Measurements from ENCODE around the gene CETP.
"Not testable (repeated sequence)": the region's sequence is repeated elsewhere in the genome, so short reads cannot be mapped to it uniquely, and the experiment has no call there.

CETP gene

GRCh38 chr16:56994311-56994710 is 32.6 kb downstream of the CETP start:
- in situ Hi-C loops (cut with MboI; ENCODE audit: low sequenced_read_pairs): no loop called here

DNA sequence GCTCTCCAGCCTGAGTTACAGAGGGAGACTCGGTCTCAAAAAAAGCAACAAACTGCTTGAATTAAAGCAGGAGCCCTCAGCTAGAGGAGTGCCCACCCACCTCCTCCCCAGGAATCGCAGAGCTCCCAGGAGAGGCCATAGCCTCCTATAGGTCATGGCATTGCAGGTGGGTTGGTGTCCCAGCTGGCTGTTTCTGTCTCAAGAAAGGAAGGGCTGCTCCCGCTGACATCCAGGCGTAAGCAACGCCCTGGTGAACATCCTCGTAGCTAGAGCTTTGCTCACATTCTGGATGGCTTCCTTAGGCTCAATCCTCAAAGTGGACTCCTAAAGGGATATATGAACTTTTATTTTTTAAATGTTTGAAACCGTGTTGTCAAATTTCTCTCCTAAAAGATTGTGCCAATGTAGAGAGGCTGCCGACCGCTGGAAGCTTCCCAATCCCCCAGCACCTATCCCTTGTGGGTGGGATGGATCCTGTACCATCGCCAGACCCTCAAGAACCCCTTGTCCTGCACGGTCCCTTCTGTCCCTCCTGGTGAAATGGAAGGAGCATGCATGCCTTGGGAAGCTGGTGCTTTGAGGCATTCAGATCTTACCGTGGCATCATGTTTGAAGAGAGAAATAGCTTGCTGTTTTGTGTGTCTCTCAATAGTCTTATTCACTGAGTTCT is 33.5 kb downstream of the CETP start:
- in situ Hi-C loops (cut with MboI; ENCODE audit: low sequenced_read_pairs): no loop called here

- in situ Hi-C loops (cut with MboI; ENCODE audit: low sequenced_read_pairs): no loop called here
Measured at GRCh38 chr16:56997264-56997663, 35.5 kb downstream of the CETP start.

DNA sequence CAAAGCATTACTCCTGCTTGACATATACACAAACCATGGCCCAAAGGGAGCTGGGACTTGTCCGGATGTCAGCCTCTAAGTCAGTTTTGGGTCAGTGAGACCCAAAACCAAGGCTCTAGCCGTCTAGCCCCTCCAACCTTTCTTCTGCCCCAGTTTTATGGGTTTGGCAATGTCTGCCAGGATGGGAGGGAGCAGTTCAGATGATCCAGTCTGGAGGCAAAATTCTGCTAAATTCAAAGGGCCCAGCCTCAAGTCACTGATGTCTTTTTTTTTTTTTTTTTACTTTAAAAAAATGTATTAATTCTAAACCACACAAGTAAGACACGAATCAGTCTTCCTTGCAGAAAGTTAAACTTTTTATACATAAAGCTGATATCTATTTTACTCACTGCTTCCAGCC is 36.2 kb downstream of the CETP start:
- in situ Hi-C loops (cut with MboI; ENCODE audit: low sequenced_read_pairs): no loop called here

GRCh38 chr16:56998352-56998751 is 36.6 kb downstream of the CETP start:
- in situ Hi-C loops (cut with MboI; ENCODE audit: low sequenced_read_pairs): no loop called here

DNA sequence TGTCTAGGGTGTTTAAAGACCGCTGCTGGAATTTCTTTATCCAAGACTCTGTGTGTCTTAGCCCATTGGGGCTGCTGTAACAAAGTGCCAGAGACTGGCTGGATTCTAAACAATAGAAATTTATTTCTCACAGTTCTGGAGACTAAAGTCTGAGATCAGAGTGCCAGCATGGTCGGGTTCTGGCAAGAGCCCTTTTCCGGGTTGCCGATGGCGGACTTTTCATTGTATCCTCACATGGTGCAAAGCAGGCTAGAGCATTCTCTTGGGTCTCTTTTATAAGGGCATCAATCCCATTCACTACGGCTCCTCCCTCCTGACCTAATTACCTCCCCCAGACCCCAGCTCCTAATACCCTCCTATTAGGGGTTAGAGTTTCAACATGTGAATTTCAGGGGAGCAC is 37.1 kb downstream of the CETP start:
- in situ Hi-C loops (cut with MboI; ENCODE audit: low sequenced_read_pairs): no loop called here

DNA sequence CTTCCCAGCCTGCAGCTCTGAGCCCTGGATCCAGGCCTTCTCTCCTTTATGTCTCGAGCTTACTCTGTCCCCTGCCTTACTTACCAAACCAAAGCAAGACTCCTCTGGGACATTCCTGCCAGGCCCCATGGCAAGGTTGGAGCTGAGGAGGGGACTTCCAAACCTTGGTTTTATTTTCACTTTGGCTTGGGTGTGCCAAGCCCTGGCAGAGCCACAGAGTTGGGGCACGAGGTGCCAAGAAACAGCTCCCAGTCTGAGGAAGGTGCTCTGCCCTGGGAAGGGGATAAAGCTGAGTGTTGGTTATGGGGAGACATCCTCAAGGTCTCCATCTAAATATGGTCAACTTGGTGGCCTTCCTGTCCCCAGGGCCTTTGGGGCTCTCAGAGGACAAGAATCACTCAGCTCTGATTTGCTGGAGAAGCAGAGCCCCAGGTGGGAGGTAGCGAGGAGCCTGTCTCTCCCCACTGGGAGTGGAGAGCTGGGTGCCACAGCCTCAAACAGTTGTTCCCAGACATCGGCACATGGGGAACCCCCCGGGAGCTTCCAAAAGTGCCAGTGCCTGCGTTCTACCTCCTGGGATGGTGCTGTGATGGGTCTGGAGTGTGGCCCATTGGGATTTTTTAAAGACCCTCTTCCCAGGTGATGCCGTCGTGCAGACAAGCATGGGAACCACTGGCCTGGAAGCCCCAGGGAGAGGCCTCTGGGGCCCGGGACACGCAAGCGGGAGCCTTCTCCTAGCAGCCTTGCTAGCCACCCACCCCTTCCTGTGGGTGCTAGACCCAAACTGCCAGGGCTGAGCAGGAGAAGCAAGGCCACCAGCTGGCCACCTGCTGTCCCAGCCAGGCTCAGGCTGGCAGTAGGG is 37.9 kb downstream of the CETP start:
- in situ Hi-C loops (cut with MboI; ENCODE audit: low sequenced_read_pairs): no loop called here

DNA sequence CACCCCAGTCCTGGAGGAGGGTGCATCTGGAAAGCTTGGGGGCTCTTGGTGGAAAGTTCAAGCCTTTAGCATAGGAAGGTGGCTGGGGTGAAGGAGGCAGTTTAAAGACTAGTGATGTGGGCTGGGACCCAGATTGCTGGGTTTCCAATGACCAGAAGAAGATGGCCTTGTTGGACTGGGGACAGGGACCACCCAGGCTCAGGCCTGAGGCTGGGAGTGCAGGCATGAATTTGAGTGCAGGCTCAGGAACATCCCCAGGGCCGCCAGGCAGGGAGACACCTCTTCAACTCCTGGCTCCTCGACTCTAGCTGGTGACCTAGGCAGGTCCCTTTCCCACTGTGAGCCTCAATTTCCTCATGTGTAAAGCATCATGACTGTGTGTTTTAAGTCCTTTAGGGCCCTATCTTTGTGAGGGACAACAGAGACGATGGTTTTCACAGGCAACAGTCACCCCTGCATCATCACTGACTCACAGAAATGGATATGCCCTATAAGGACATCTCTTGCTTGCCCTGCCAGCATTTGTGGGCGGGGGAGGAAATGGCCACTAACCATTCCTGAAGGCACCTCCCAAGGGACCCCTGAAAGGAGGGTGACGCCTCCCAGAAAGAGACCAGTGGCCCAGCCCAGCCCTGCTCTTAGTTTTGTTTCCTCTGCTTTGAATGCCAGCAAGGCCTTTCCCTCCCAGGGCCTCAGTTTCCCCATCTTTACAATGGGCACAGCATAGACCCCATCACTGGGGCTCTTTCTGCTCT is 38.7 kb downstream of the CETP start:
- in situ Hi-C loops (cut with MboI; ENCODE audit: low sequenced_read_pairs): no loop called here

DNA sequence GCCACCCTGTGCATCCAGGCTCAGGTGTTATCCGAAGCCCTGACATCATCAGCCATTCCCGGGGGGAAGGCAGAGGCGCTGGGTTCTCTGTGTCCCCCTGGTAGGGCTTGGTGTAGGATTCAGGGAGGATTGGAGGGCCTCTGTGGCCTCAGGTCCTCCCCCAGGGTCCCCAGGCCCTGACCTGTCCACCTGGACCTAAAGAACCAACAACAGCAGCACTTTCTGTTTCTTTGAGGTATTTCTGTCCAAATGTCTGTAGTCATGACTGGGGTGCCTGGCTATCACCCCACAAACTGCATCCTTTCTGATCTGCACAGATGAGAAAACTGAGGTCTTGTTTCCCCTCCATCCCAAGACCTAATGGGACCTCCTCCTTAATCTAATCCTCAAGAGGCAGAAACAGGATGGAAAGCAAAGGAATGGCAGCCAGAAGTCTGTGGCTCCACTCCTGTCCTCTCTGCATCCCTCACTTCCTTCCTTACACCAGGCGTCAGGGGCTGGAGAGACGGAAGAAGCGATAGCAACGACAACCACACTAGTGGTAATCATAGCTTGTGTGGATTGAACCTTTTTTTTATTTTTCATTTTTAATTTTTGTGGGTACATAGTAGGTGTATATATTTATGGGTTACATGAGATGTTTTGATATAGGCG is 39.4 kb downstream of the CETP start:
- in situ Hi-C loops (cut with MboI; ENCODE audit: low sequenced_read_pairs): no loop called here

DNA sequence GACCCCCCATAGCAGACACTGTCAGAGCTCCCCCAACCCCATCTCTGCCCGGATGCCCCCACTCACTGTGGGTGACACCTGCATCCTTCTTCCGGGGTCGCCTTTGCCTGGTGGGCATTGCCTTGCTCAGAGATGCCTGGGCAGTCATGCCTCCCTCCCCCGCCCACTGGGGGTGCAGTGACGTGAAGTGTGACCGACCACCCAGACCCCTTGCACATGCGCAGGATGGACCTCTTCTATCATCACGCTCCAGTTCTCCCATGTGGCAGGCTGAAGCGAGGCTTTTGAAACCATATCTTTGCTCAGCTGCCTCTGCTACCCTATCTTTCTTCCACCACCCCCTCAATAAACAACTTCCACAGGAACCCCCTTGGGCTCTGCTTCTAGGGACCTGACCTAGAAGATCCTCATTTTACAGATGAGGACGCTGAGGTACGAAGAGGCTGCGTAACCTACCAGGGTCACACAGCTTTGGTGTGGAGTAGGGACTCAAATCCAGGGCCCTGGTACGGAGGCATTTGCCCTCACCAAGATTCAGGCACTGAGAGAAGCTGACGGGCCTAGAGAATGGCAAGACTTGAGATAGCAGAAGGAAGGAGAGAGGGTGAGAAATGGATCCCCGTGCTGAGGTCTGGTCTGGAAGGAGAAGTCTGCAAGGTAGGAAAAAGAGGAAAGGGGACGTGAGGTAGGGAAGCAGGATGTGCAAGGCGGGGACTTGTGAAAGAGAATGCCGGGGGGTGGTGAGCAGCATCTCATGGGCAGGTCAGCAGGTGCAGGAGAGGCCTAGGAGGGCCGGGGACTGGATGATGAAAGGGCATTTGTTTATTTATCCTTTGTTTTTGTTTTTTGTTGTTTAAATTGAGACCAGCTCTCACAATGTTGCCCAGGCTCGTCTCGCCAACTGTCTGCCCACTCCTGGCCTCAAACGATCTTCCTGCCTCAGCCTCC is 42.0 kb downstream of the CETP start:
- in situ Hi-C loops (cut with MboI; ENCODE audit: low sequenced_read_pairs): no loop called here

- in situ Hi-C loops (cut with MboI; ENCODE audit: low sequenced_read_pairs): no loop called here
Measured at GRCh38 chr16:57004387-57005250, 42.9 kb downstream of the CETP start.

GRCh38 chr16:57005597-57005996 is 43.8 kb downstream of the CETP start:
- in situ Hi-C loops (cut with MboI; ENCODE audit: low sequenced_read_pairs): not testable (repeated sequence)

GRCh38 chr16:57007050-57007449 is 45.3 kb downstream of the CETP start:
- in situ Hi-C loops (cut with MboI; ENCODE audit: low sequenced_read_pairs): no loop called here

GRCh38 chr16:57007530-57007929 is 45.8 kb downstream of the CETP start:
- in situ Hi-C loops (cut with MboI; ENCODE audit: low sequenced_read_pairs): no loop called here

DNA sequence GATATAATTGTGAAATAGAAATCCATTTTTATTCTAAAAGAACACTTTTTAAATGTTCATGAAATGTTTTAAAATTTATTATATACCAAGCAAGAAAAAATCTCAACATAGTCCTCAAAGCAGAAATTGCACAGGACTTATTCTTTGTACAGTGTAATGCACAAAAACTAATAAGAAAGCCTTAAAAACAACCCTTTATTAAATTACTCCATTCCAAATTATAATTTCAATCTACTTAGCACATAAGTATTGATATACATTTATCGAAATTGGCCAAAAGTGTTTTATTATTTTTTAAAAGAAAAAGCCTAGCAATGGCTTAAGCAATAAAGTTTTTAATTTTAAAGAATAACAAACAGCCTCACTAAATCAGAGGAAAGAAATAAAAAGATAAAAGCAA is 46.7 kb downstream of the CETP start:
- in situ Hi-C loops (cut with MboI; ENCODE audit: low sequenced_read_pairs): no loop called here

GRCh38 chr16:57009643-57010170 is 48.0 kb downstream of the CETP start:
- in situ Hi-C loops (cut with MboI; ENCODE audit: low sequenced_read_pairs): no loop called here

GRCh38 chr16:57012353-57012752 is 50.6 kb downstream of the CETP start:
- in situ Hi-C loops (cut with MboI; ENCODE audit: low sequenced_read_pairs): no loop called here

DNA sequence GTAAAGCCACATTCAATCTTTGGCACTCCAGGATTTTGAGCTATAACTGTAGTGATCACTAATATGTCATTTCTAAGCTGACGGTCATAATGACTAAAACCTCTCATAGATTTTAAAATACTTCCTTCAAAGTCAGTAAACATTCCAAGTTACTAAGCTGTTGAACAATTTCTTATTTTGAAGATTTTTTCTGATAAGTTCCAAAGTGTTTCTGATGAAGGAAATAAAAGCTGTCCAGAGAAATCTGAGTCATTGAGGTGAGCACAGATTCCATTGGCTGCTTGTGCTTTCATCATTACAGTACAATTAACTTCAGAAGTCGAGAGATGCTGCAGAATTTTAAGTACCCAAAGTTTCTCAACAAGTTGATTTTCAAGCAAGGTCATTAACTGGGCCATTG is 51.5 kb downstream of the CETP start:
- in situ Hi-C loops (cut with MboI; ENCODE audit: low sequenced_read_pairs): no loop called here

- in situ Hi-C loops (cut with MboI; ENCODE audit: low sequenced_read_pairs): no loop called here
Measured at GRCh38 chr16:57013902-57014301, 52.2 kb downstream of the CETP start.

Data from HL-60/S4 (cell line).